Esophagus muscularis mucosa (tissue), 4 donors: ENCODE data around the gene TDRD15.
"Not testable (repeated sequence)": the region's sequence is repeated elsewhere in the genome, so short reads cannot be mapped to it uniquely, and the experiment has no call there.

Experiments used
- CTCF ChIP-seq, 3 experiments: fragments of 200-600 bp in 2 of 3; fragments of 450-650 bp in 1 of 3; sonication (generic) in 2 of 3; IDR thresholded peaks; one replicate each; pipeline ENCODE4 v1.5.1; 2017 to 2019; ENCODE audit warnings: antibody characterized with exemption in 3 of 3, mild to moderate bottlenecking in 2 of 3, moderate library complexity in 1 of 3
- EP300 ChIP-seq: sonication (generic); formaldehyde crosslinking; IDR thresholded peaks from one replicate; pipeline ENCODE4 v1.6.1; 2017; ENCODE audit warnings: antibody characterized with exemption
- POLR2A ChIP-seq: fragments of 450-650 bp; IDR thresholded peaks from one replicate; pipeline ENCODE4 v1.6.1; 2017; ENCODE audit warnings: antibody characterized with exemption, moderate library complexity, mild to moderate bottlenecking, low read depth

GRCh38 chr2:21151234-21151633, 27.5 kb downstream of the TDRD15 start:
- TF ChIP-seq POLR2A; CTCF (IDR thresholded peaks at IDR 0.05); EP300: not testable (repeated sequence)
